Endothelial cell of umbilical vein (primary cell): ENCODE data around the gene AQP12B. TPM values are rescaled to one million over a fixed set of nuclear protein-coding genes. Genes with fewer than 3 reads are reported as not detected.

Source experiments
- BruUV-seq: library from RNA; stranded (reverse); fragments of 400-500 nt; replicated peaks from 2 replicates; lab custom pipeline; 2021; lab: Mats Ljungman, UMichigan
- CTCF ChIA-PET: fragments of 300-600, 350-600 bp; sonication (Branson Sonifier 250); formaldehyde crosslinking; loops from one replicate; lab custom pipeline; 2021; ENCODE audit warnings: antibody characterized with exemption, inconsistent platforms; lab: Charles Lee
- POLR2A ChIA-PET: fragments of 300-600, 350-600 bp; sonication (Branson Sonifier 250); formaldehyde crosslinking; loops from one replicate; lab custom pipeline; 2021; ENCODE audit warnings: antibody characterized with exemption, inconsistent platforms; lab: Charles Lee
- DNase-seq: peaks from one replicate; pipeline ENCODE4 v3.0.0-alpha.2; 2011; ENCODE audit warnings: low read depth, low spot score
- FAIRE-seq: peaks from 2 replicates; lab custom pipeline; 2011; peaks lifted over from hg19 to GRCh38; lab: Jason Lieb, UNC
- H2AFZ ChIP-seq: 2 replicates; pipeline ENCODE4 v1.6.0; 2012; ENCODE audit warnings: low read depth, low read length, control low read depth, inconsistent platforms
- H3K27ac ChIP-seq: 2 replicates; pipeline ENCODE4 v1.5.1; 2011; ENCODE audit warnings: low read depth, mild to moderate bottlenecking, control low read depth, low read length, moderate library complexity; ENCODE audit not compliant: insufficient read depth
- H3K27me3 ChIP-seq, 2 experiments: 2 replicates each; pipeline versions ENCODE4 v1.6.0 to v1.6.1; 2011; ENCODE audit warnings: low read length in 2 of 2, mixed read lengths in 1 of 2; ENCODE audit not compliant: control insufficient read depth in 2 of 2, insufficient read depth in 2 of 2
- H3K36me3 ChIP-seq, 2 experiments: 2 replicates in 1 of 2; 3 replicates in 1 of 2; pipeline ENCODE4 v1.5.1; 2011; ENCODE audit warnings: low read length in 2 of 2, mild to moderate bottlenecking in 1 of 2, moderate library complexity in 1 of 2; ENCODE audit not compliant: control insufficient read depth in 2 of 2, insufficient read depth in 2 of 2; ENCODE audit errors: extremely low read depth in 1 of 2
- H3K4me1 ChIP-seq: 3 replicates; pipeline ENCODE4 v1.5.1; 2011; ENCODE audit warnings: mild to moderate bottlenecking, low read length; ENCODE audit not compliant: control insufficient read depth, insufficient read depth; ENCODE audit errors: extremely low read depth
- H3K4me2 ChIP-seq: 2 replicates; pipeline ENCODE4 v1.6.1; 2011; ENCODE audit warnings: low read length, control low read depth, mixed read lengths; ENCODE audit not compliant: insufficient read depth
- H3K4me3 ChIP-seq, 3 experiments: fragments of 200-600 bp in 1 of 3; sonication (generic), shearing (Covaris generic) in 1 of 3; replicated peaks in 1 of 3; 2 replicates each; pipeline ENCODE4 v1.5.1; 2011 to 2016; ENCODE audit warnings: control low read depth in 3 of 3, low read length in 3 of 3, mild to moderate bottlenecking in 2 of 3, inconsistent platforms in 1 of 3, low read depth in 1 of 3, moderate library complexity in 1 of 3; ENCODE audit not compliant: insufficient read depth in 1 of 3
- H3K79me2 ChIP-seq: 2 replicates; pipeline ENCODE4 v1.6.0; 2012; ENCODE audit warnings: low read length, inconsistent platforms; ENCODE audit not compliant: control insufficient read depth, insufficient read depth
- H3K9ac ChIP-seq: replicated peaks from 2 replicates; pipeline ENCODE3; 2011; ENCODE audit warnings: low read length, control low read depth; ENCODE audit not compliant: insufficient read depth; ENCODE audit errors: extremely low read depth
- H3K9me1 ChIP-seq: replicated peaks from 3 replicates; pipeline ENCODE4 v1.6.0; 2011; ENCODE audit warnings: mild to moderate bottlenecking, low read length; ENCODE audit not compliant: control insufficient read depth, insufficient read depth; ENCODE audit errors: extremely low read depth
- H3K9me3 ChIP-seq: replicated peaks from 2 replicates; pipeline ENCODE4 v1.5.1; 2012; ENCODE audit warnings: low read length, inconsistent platforms; ENCODE audit not compliant: control insufficient read depth, insufficient read depth
- H4K20me1 ChIP-seq: replicated peaks from 2 replicates; pipeline ENCODE3; 2011; ENCODE audit warnings: mild to moderate bottlenecking, low read length; ENCODE audit not compliant: control insufficient read depth, insufficient read depth; ENCODE audit errors: extremely low read depth
- EZH2 ChIP-seq: IDR thresholded peaks from 2 replicates; pipeline ENCODE4 v1.6.1; 2012; ENCODE audit warnings: borderline replicate concordance, low read depth, mild to moderate bottlenecking, moderate library complexity, low read length, inconsistent platforms; ENCODE audit not compliant: severe bottlenecking
- FOS ChIP-seq: IDR thresholded peaks from 2 replicates; pipeline ENCODE4 v1.6.1; 2011; ENCODE audit warnings: mild to moderate bottlenecking, low read length, moderate library complexity, borderline replicate concordance; ENCODE audit not compliant: insufficient read depth
- GATA2 ChIP-seq: IDR thresholded peaks from 2 replicates; pipeline ENCODE4 v1.7.0; 2011; ENCODE audit warnings: low read depth, mild to moderate bottlenecking, moderate library complexity, mixed read lengths, low read length; ENCODE audit not compliant: insufficient read length, insufficient read depth
- JUN ChIP-seq: IDR thresholded peaks from 2 replicates; pipeline ENCODE4 v1.6.1; 2011; ENCODE audit warnings: borderline replicate concordance, low read depth; ENCODE audit not compliant: insufficient read length, insufficient read depth
- MYC ChIP-seq: IDR thresholded peaks from one replicate; pipeline ENCODE4 v1.6.1; 2011; ENCODE audit warnings: mild to moderate bottlenecking, low read depth, low read length
- POLR2A ChIP-seq: IDR thresholded peaks from 2 replicates; pipeline ENCODE4 v1.6.1; 2012; ENCODE audit warnings: low read depth, mild to moderate bottlenecking, control low read depth, low read length
- POLR2AphosphoS5 ChIP-seq: IDR thresholded peaks from 2 replicates; pipeline ENCODE4 v1.6.1; 2012; ENCODE audit warnings: low read depth, mild to moderate bottlenecking, control low read depth, low read length, moderate library complexity; ENCODE audit not compliant: insufficient read depth
- dilution Hi-C: fragments of 300-500 bp; cut with MboI; formaldehyde crosslinking; loops from one replicate; pipeline ENCODE4 v1.15.0; 2019; ENCODE audit warnings: low sequenced_read_pairs; ENCODE audit not compliant: extremely low pct_ligation_motif_present
- intact Hi-C: fragments of 100-400 bp; cut with micrococcal nuclease; formaldehyde crosslinking; loops from one replicate; pipeline ENCODE4 v1.10.0; 2022
- polyA plus RNA-seq, 4 experiments: library from polyadenylated mRNA; depleted of rRNA in 3 of 4; stranded (reverse) in 3 of 4; unstranded in 1 of 4; fragments of >200 nt; gene quantifications; 2 replicates each; pipeline versions ENCODE4 v1.2.1 to v1.2.3, GENCODE V29; 2011 to 2012; ENCODE audit warnings: missing spikeins in 1 of 4
- total RNA-seq: library from RNA; stranded (reverse); gene quantifications from 2 replicates; pipeline ENCODE4 v1.2.3, GENCODE V29; 2021
- TF ChIP-seq, protein P1 (sequence below), 2 donors: IDR thresholded peaks; 1 replicate in 1 of 2; 2 replicates in 1 of 2; pipeline ENCODE4 v1.5.1; 2011; ENCODE audit warnings: low read length in 2 of 2, mild to moderate bottlenecking in 2 of 2, moderate library complexity in 2 of 2, control low read depth in 1 of 2, inconsistent platforms in 1 of 2, low read depth in 1 of 2; ENCODE audit not compliant: insufficient read depth in 1 of 2; ENCODE audit errors: extremely low read depth in 1 of 2
- TF ChIP-seq, protein P2 (sequence below): IDR thresholded peaks from 2 replicates; pipeline ENCODE4 v1.6.1; 2011; ENCODE audit not compliant: insufficient read depth, insufficient read length

AQP12B gene
- total and polyA plus RNA-seq, 2 donors (not counting 3 experiments of a cell fraction or from before 2014, with no cell fraction given): not detected

DNA sequence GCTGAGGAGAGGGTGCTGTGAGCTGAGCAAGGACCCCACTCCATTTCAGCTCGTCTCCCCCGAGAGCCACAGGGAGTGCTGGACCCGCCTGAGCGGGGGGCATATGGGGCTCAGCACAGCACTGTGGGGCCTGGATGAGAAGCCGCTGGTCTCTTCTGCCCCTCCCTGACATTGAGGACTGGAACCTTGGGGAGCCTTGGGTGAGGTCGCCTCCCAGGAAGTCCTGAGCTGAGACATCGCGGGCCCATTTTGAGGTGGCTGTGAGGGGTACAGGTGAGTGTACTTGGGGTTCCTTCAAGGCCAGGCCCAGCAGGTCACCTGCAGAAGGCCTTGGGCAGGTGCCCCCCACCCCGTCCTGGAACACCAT lies 5.9 kb upstream of the AQP12B start:
- H3K9ac ChIP-seq: no peak overlapping the region
- FAIRE-seq: no peak
- no peaks in the 10 kb centered on the region for H3K36me3 ChIP-seq
- intact Hi-C loops (no loop called here), dilution Hi-C loops (no loop called here)
- ChIA-PET CTCF (interaction anchor here (0.9 kb wide), 1 partner anchor 174 kb away, joined by 3 read pairs; no protein-coding TSS in a partner anchor), POLR2A (no interaction called here)
- H3K9me1 ChIP-seq: no peaks in the 10 kb centered on the region
- H3K4me2 ChIP-seq: no peak overlapping the region
- H3K27me3 ChIP-seq: no peaks in the 10 kb centered on the region
- H3K9me3 ChIP-seq: no peaks in the 10 kb centered on the region
- no peak overlapping the region for H3K4me3 ChIP-seq
- no peak overlapping the region for H3K27ac ChIP-seq
- H3K4me1 ChIP-seq: no peaks in the 10 kb centered on the region
- no peaks in the 10 kb centered on the region for H4K20me1 ChIP-seq
- BruUV-seq: no TSS peak
- H2AFZ ChIP-seq: no peak overlapping the region
- no peaks in the 10 kb centered on the region for H3K79me2 ChIP-seq
- TF ChIP-seq, protein P1, sequence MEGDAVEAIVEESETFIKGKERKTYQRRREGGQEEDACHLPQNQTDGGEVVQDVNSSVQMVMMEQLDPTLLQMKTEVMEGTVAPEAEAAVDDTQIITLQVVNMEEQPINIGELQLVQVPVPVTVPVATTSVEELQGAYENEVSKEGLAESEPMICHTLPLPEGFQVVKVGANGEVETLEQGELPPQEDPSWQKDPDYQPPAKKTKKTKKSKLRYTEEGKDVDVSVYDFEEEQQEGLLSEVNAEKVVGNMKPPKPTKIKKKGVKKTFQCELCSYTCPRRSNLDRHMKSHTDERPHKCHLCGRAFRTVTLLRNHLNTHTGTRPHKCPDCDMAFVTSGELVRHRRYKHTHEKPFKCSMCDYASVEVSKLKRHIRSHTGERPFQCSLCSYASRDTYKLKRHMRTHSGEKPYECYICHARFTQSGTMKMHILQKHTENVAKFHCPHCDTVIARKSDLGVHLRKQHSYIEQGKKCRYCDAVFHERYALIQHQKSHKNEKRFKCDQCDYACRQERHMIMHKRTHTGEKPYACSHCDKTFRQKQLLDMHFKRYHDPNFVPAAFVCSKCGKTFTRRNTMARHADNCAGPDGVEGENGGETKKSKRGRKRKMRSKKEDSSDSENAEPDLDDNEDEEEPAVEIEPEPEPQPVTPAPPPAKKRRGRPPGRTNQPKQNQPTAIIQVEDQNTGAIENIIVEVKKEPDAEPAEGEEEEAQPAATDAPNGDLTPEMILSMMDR (IDR thresholded peaks at IDR 0.05; ENCODE audit: extremely low read depth in 1 of 2, insufficient read depth in 1 of 2, low read depth in 1 of 2, low read length in 2 of 2): no peak
- TF ChIP-seq JUN: no peak
- TF ChIP-seq GATA2: no peak
- TF ChIP-seq POLR2AphosphoS5: no peak
- TF ChIP-seq, protein P2, sequence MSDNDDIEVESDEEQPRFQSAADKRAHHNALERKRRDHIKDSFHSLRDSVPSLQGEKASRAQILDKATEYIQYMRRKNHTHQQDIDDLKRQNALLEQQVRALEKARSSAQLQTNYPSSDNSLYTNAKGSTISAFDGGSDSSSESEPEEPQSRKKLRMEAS: no peak
- TF ChIP-seq EZH2: no peak
- no peak for TF ChIP-seq MYC
- TF ChIP-seq POLR2A: no peak
- TF ChIP-seq FOS: no peak
- DNase-seq: no peak
